ENCODE results near the gene KRTAP5-7. TPM values are rescaled to one million over a fixed set of nuclear protein-coding genes. Genes with fewer than 3 reads are reported as not detected.

The KRTAP5-7 gene
- total RNA-seq, 4 donors from 2014 or later, result not detected

DNA sequence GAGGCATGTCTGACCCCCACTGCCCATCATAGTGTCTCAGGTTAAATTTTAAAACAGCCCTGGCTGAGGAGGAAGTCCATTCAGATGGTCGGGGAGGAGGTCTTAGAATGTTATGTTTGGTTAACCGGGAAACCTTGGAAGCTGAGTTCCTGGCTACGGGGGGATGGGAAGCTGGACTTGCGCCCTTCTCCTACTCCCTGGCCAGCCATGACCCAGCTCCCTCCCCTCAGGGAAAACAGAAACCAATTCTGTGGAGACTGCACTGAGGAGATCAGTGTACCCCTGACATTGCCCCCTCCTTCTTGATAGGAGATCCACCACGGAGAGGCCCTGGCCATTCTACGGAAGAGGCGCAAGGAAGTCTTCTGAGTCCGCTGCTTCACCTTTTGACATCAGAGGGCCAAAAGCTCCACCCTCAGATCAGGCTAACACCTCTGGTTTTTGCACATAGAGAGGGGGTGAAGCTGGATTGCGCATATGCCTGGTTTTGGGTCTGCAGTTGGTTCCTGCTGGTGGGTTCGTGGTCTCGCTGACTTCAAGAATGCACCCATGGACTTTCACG, 18.4 kb downstream of the KRTAP5-7 start:
- no peak for DNase-seq (ENCODE audit: extremely low spot score)
- Histone ChIP-seq H3K36me3 (no peaks in the 10 kb centered on the region), H3K27ac (replicated peaks in 1 of 4) (no peak overlapping the region), H3K4me3 (no peak overlapping the region), H3K27me3 (peaks cover 0 to 46% (median 0%) of the 10 kb centered on the region in 4 donors), H3K4me1 (no peaks in the 10 kb centered on the region), H3K9me3 (no peaks in the 10 kb centered on the region)
- intact Hi-C loops (cut with DNase I), result no loop called here
- 90% methylated on average over 6 of the region's 12 CpGs for WGBS
- no peak for TF ChIP-seq EP300 (IDR thresholded peaks at IDR 0.05)
- no peak for TF ChIP-seq POLR2A (IDR thresholded peaks at IDR 0.05; ENCODE audit: low read depth)
- TF ChIP-seq, protein P1, sequence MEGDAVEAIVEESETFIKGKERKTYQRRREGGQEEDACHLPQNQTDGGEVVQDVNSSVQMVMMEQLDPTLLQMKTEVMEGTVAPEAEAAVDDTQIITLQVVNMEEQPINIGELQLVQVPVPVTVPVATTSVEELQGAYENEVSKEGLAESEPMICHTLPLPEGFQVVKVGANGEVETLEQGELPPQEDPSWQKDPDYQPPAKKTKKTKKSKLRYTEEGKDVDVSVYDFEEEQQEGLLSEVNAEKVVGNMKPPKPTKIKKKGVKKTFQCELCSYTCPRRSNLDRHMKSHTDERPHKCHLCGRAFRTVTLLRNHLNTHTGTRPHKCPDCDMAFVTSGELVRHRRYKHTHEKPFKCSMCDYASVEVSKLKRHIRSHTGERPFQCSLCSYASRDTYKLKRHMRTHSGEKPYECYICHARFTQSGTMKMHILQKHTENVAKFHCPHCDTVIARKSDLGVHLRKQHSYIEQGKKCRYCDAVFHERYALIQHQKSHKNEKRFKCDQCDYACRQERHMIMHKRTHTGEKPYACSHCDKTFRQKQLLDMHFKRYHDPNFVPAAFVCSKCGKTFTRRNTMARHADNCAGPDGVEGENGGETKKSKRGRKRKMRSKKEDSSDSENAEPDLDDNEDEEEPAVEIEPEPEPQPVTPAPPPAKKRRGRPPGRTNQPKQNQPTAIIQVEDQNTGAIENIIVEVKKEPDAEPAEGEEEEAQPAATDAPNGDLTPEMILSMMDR (IDR thresholded peaks at IDR 0.05), result no peak
- TF ChIP-seq POLR2AphosphoS5 (IDR thresholded peaks at IDR 0.05), result no peak

DNA sequence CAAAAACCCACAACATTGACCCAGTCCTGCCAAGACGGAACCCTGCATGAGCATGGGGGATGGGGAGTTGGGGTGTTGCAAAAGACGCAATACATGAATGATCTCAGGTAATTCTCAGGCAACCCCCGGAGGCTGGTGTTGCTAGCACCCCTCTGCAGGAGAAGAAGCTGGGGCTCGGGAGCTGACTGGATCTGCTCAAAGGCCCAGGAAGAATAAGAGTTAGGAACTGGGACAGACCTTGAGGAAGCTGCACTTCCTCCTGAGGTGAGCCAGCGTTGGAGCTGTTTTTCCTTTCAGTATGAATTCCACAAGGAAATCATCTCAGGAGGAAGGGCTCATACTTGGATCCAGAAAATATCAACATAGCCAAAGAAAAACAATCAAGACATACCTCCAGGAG, 21.1 kb downstream of the KRTAP5-7 start, which contains the start of gene KRTAP5-9:
Gene KRTAP5-9 (plus strand): TSS at position 301 of the 400 bp plus-strand sequence. CDS start 238 bp downstream, outside the sequence.
- TF ChIP-seq EP300 (IDR thresholded peaks at IDR 0.05) (no peak), POLR2AphosphoS5 (IDR thresholded peaks at IDR 0.05) (no peak), POLR2A (IDR thresholded peaks at IDR 0.05; ENCODE audit: low read depth) (no peak)
- TF ChIP-seq, protein P1 (IDR thresholded peaks at IDR 0.05), result no peak
- 73% methylated on average over 5 of the region's 5 CpGs for WGBS
- Histone ChIP-seq H3K27me3 (peaks cover 0 to 41% (median 0%) of the 10 kb centered on the region in 4 donors), H3K4me3 (no peak within 1 kb of the TSS), H3K36me3 (no peaks in the 10 kb centered on the region), H3K9me3 (no peaks in the 10 kb centered on the region), H3K4me1 (no peaks in the 10 kb centered on the region), H3K27ac (replicated peaks in 1 of 4) (no peak within 1 kb of the TSS)
- intact Hi-C loops (cut with DNase I), result no loop called here
- DNase-seq (ENCODE audit: extremely low spot score), result no peak

DNA sequence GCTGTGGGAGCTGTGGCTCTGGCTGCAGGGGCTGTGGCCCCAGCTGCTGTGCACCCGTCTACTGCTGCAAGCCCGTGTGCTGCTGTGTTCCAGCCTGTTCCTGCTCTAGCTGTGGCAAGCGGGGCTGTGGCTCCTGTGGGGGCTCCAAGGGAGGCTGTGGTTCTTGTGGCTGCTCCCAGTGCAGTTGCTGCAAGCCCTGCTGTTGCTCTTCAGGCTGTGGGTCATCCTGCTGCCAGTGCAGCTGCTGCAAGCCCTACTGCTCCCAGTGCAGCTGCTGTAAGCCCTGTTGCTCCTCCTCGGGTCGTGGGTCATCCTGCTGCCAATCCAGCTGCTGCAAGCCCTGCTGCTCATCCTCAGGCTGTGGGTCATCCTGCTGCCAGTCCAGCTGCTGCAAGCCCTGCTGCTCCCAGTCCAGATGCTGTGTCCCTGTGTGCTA, 21.7 kb downstream of the KRTAP5-7 start:
- Histone ChIP-seq H3K9me3 (no peaks in the 10 kb centered on the region), H3K4me3 (no peak overlapping the region), H3K27me3 (peaks cover 0 to 39% (median 0%) of the 10 kb centered on the region in 4 donors), H3K36me3 (no peaks in the 10 kb centered on the region), H3K4me1 (no peaks in the 10 kb centered on the region), H3K27ac (replicated peaks in 1 of 4) (no peak overlapping the region)
- no peak for DNase-seq (ENCODE audit: extremely low spot score)
- intact Hi-C loops (cut with DNase I), result no loop called here
- WGBS, result 50% methylated on average over 1 of the region's 5 CpGs
- no peak for TF ChIP-seq EP300 (IDR thresholded peaks at IDR 0.05)
- TF ChIP-seq POLR2AphosphoS5 (IDR thresholded peaks at IDR 0.05), result no peak
- no peak for TF ChIP-seq POLR2A (IDR thresholded peaks at IDR 0.05; ENCODE audit: low read depth)
- TF ChIP-seq, protein P1 (IDR thresholded peaks at IDR 0.05), result no peak

DNA sequence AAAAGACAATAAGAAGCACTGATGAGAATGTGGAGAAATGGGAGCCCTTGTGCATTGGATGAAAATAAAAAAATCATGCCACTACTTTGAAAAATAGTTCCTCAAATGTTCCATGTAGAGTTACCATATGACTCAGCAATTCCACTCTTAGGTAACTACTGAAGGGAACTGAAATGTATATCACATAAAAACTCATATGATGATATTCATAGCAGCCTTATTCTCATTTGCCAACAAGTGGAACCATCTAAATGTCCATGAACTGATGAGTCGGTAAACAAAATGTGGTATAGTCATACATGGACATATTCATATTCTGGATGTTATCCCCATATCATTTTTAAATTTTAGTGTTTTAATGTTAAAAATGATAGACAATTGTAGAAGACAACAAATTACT, 24.6 kb downstream of the KRTAP5-7 start:
- peaks cover 0 to 35% (median 0%) of the 10 kb centered on the region in 4 donors for H3K27me3 ChIP-seq
- no peak overlapping the region for H3K4me3 ChIP-seq
- TF ChIP-seq POLR2A (IDR thresholded peaks at IDR 0.05; ENCODE audit: low read depth) (no peak), POLR2AphosphoS5 (IDR thresholded peaks at IDR 0.05) (no peak), EP300 (IDR thresholded peaks at IDR 0.05) (no peak)
- TF ChIP-seq, protein P1 (IDR thresholded peaks at IDR 0.05), result no peak
- H3K9me3 ChIP-seq, result no peaks in the 10 kb centered on the region
- no peak overlapping the region for H3K27ac ChIP-seq (replicated peaks in 1 of 4)
- H3K36me3 ChIP-seq, result no peaks in the 10 kb centered on the region
- 92% methylated on average over 1 of the region's 1 CpG for WGBS
- H3K4me1 ChIP-seq, result no peaks in the 10 kb centered on the region
- intact Hi-C loops (cut with DNase I), result no loop called here
- DNase-seq (ENCODE audit: extremely low spot score), result no peak

DNA sequence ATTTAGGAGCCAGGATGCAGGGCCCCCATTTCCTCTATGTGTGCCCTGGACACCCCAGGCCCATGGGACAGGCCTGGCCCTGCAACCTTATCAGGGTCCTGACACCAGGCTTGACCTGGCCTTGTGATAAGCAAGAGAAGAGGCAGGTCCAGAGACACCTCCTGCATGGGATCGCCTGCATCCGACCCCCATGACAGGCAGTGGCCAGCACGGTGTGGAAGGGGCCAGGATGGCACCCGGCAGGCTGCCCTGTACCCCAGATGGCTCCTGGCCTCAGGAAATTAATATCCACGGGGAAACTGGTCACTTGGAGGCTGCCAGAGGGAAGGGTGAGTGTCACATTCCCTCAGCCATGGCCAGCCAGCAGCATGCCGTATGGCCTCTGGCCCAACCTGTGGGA, 27.9 kb downstream of the KRTAP5-7 start:
- no peak overlapping the region for H3K4me3 ChIP-seq
- no CpG with 5 or more reads among the region's 6 CpGs for WGBS
- intact Hi-C loops (cut with DNase I), result no loop called here
- no peaks in the 10 kb centered on the region for H3K4me1 ChIP-seq
- no peak for DNase-seq (ENCODE audit: extremely low spot score)
- TF ChIP-seq, protein P1 (IDR thresholded peaks at IDR 0.05), result no peak
- TF ChIP-seq POLR2A (IDR thresholded peaks at IDR 0.05; ENCODE audit: low read depth), result no peak
- TF ChIP-seq EP300 (IDR thresholded peaks at IDR 0.05), result no peak
- no peak for TF ChIP-seq POLR2AphosphoS5 (IDR thresholded peaks at IDR 0.05)
- no peaks in the 10 kb centered on the region for H3K36me3 ChIP-seq
- H3K9me3 ChIP-seq, result no peaks in the 10 kb centered on the region
- H3K27ac ChIP-seq (replicated peaks in 1 of 4), result no peak overlapping the region
- H3K27me3 ChIP-seq, result peaks cover 0 to 10% (median 0%) of the 10 kb centered on the region in 4 donors

All from esophagus muscularis mucosa (tissue), 4 donors.